Measurements from ENCODE around the gene PIP4K2B. TPM values are rescaled to one million over a fixed set of nuclear protein-coding genes. Genes with fewer than 3 reads are reported as not detected.

PIP4K2B gene
- total and polyA plus RNA-seq, 9 of the 15 experiments (the other 6 are each of a cell fraction or from before 2014, with no cell fraction given) = 3.7 to 29.9 (median 23.0) TPM

GRCh38 chr17:38729886-38730525 is 69.3 kb downstream of the PIP4K2B start, which contains the start of gene CISD3 (continued):
- TF ChIP-seq BCLAF1 (IDR thresholded peaks at IDR 0.05; ENCODE audit: borderline replicate concordance in 1 of 2, control insufficient read depth in 1 of 2, low read depth in 2 of 2, low read length in 1 of 2) (peak in 1 of 2 experiments; percentile 49; a peak in 1 of 4 replicates), NBN (IDR thresholded peaks at IDR 0.05; ENCODE audit: low read depth) (no peak), MTA3 (IDR thresholded peaks at IDR 0.05; ENCODE audit: borderline replicate concordance) (peak; percentile 90), ZBTB12 (CRISPR knock-in tag; IDR thresholded peaks at IDR 0.05) (no peak), ZNF778 (CRISPR knock-in tag; IDR thresholded peaks at IDR 0.05) (no peak), TFAP4 (CRISPR knock-in tag; IDR thresholded peaks at IDR 0.05; ENCODE audit: borderline replicate concordance) (peak; percentile 35; the same call in 1 of the 2 replicates), SAFB2 (IDR thresholded peaks at IDR 0.05; ENCODE audit: borderline replicate concordance, low read depth, low read length, severe bottlenecking) (no peak), SRSF9 (IDR thresholded peaks at IDR 0.05; ENCODE audit: borderline replicate concordance, low read depth, low read length) (no peak), ETV6 (IDR thresholded peaks at IDR 0.05; ENCODE audit: borderline replicate concordance in 1 of 2, low read depth in 2 of 2, low read length in 1 of 2) (no peak), ETV6 (CRISPR knock-in tag; IDR thresholded peaks at IDR 0.05; ENCODE audit: borderline replicate concordance) (no peak), MXD1 (CRISPR knock-in tag; IDR thresholded peaks at IDR 0.05; ENCODE audit: borderline replicate concordance, poor library complexity, severe bottlenecking) (no peak), FOSL1 (tag; conservative IDR thresholded peaks at IDR 0.05) (no peak), ZNF584 (CRISPR knock-in tag; IDR thresholded peaks at IDR 0.05; ENCODE audit: low read depth) (no peak), ZBTB1 (CRISPR knock-in tag; IDR thresholded peaks at IDR 0.05; ENCODE audit: borderline replicate concordance, low read depth) (0 out of 2 replicates have a peak, but pooled peaks have one; percentile 25), ZBTB26 (CRISPR knock-in tag; IDR thresholded peaks at IDR 0.05) (no peak), TAF9B (IDR thresholded peaks at IDR 0.05; ENCODE audit: partially characterized antibody) (no peak), TEAD2 (tag; IDR thresholded peaks at IDR 0.05) (no peak), RBM15 (IDR thresholded peaks at IDR 0.05; ENCODE audit: insufficient read depth, low read length) (no peak), E2F3 (CRISPR knock-in tag; IDR thresholded peaks at IDR 0.05) (peak; percentile 23; the same call in 1 of the 2 replicates), NUFIP1 (IDR thresholded peaks at IDR 0.05; ENCODE audit: partially characterized antibody) (no peak), ZNF77 (CRISPR knock-in tag; IDR thresholded peaks at IDR 0.05) (no peak)
